Measurements from ENCODE around the gene CDR2. TPM values are rescaled to one million over a fixed set of nuclear protein-coding genes. Genes with fewer than 3 reads are reported as not detected.
A peak's percentile ranks its signal among the peaks of the same experiment; 100 is the strongest.

The CDR2 gene
- total and polyA plus RNA-seq, 2 of the 13 experiments (the other 11 are each of a cell fraction or from before 2014, with no cell fraction given) = 59.0 to 78.9 TPM

DNA sequence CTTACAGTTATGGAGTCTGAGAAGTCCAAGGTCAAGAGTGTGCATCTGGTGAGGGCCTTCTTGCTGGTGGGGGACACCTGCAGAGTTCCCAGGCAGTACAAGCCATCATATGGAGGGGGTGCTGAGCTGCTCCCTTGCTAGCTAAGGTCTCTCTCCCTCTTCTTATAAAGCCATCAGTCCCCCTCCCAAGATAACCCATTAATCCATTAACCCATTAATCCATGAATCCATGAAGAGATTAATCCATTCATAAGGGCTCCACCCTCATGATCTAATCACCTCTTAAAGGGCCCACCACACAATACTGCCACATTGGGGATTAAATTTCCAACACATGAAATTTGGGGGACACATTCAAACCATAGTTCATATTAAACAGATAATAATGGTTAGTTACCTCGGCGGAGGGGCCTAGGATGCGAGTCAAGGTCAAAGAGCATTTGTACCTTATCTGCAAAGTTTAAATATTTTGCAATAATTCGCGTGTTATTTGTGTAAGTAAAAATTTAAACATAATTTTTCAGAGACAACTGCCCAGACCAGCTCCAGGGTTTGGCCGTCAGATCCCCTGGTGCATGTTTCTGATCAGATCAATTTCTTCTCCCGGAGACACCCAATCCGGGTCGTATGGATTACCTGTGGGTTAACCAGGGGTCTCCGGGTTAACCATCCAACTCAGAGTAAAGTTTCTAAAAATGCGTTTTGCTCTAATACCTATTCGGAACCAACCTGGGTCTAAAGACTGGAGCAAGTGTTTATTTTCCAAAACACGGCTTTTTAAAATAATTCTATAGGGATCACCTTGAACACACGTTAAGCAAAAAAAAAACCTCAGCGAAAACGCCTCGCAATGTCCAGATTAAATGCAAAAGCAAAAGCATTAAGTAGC, 78.0 kb downstream of the CDR2 start (continued):
- TF ChIP-seq, protein P1, sequence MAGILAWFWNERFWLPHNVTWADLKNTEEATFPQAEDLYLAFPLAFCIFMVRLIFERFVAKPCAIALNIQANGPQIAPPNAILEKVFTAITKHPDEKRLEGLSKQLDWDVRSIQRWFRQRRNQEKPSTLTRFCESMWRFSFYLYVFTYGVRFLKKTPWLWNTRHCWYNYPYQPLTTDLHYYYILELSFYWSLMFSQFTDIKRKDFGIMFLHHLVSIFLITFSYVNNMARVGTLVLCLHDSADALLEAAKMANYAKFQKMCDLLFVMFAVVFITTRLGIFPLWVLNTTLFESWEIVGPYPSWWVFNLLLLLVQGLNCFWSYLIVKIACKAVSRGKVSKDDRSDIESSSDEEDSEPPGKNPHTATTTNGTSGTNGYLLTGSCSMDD (CRISPR knock-in tag; IDR thresholded peaks at IDR 0.05) = no peak
- no peak for TF ChIP-seq MZF1 (CRISPR knock-in tag; IDR thresholded peaks at IDR 0.05; ENCODE audit: borderline replicate concordance)
- TF ChIP-seq ZNF788 (CRISPR knock-in tag; IDR thresholded peaks at IDR 0.05; ENCODE audit: borderline replicate concordance) = no peak
- no peak for TF ChIP-seq JUN (CRISPR knock-in tag; IDR thresholded peaks at IDR 0.05)
- no peak for TF ChIP-seq ZSCAN30 (CRISPR knock-in tag; IDR thresholded peaks at IDR 0.05)
- TF ChIP-seq MTF2 (CRISPR knock-in tag; IDR thresholded peaks at IDR 0.05; ENCODE audit: borderline replicate concordance) = no peak
- TF ChIP-seq SP2 (CRISPR knock-in tag; IDR thresholded peaks at IDR 0.05) = no peak
- TF ChIP-seq REPIN1 (CRISPR knock-in tag; IDR thresholded peaks at IDR 0.05; ENCODE audit: borderline replicate concordance, low read depth) = no peak
- TF ChIP-seq ZNF782 (CRISPR knock-in tag; IDR thresholded peaks at IDR 0.05; ENCODE audit: borderline replicate concordance) = no peak
- no peak for TF ChIP-seq MED1 (CRISPR knock-in tag; IDR thresholded peaks at IDR 0.05)
- no peak for TF ChIP-seq HCFC1 (IDR thresholded peaks at IDR 0.05; ENCODE audit: low read depth, low read length)
- TF ChIP-seq ZNF615 (CRISPR knock-in tag; IDR thresholded peaks at IDR 0.05; ENCODE audit: borderline replicate concordance) = peak; percentile 81; the same call in 1 of the 2 replicates
- TF ChIP-seq SMC3 (IDR thresholded peaks at IDR 0.05; ENCODE audit: low read length) = peak; percentile 3; the same call in 1 of the 2 replicates
- no peak for TF ChIP-seq KDM1A (CRISPR knock-in tag; IDR thresholded peaks at IDR 0.05)
- no peak for TF ChIP-seq CENPT (CRISPR knock-in tag; IDR thresholded peaks at IDR 0.05; ENCODE audit: low read depth)
- TF ChIP-seq ZBTB4 (CRISPR knock-in tag; IDR thresholded peaks at IDR 0.05; ENCODE audit: borderline replicate concordance) = no peak
- no peak for TF ChIP-seq ZNF879 (CRISPR knock-in tag; IDR thresholded peaks at IDR 0.05)
- no peak for TF ChIP-seq KDM3A (CRISPR knock-in tag; IDR thresholded peaks at IDR 0.05; ENCODE audit: low read depth)
- TF ChIP-seq IRX3 (CRISPR knock-in tag; IDR thresholded peaks at IDR 0.05; ENCODE audit: borderline replicate concordance, low read depth) = no peak
- no peak for TF ChIP-seq ZNF382 (CRISPR knock-in tag; IDR thresholded peaks at IDR 0.05; ENCODE audit: borderline replicate concordance)
- TF ChIP-seq ZNF614 (CRISPR knock-in tag; IDR thresholded peaks at IDR 0.05; ENCODE audit: borderline replicate concordance) = no peak
- no peak for TF ChIP-seq POLR2AphosphoS2 (IDR thresholded peaks at IDR 0.05; ENCODE audit: low read depth, low read length)
- no peak for TF ChIP-seq ATAD3A (CRISPR knock-in tag; IDR thresholded peaks at IDR 0.05)

Measured in HepG2 (cell line).